SKM-1 treated with dmso at 0.1 percent for 144 hours (cell line): Measurements from ENCODE around the gene TPD52L2.
"Not testable (repeated sequence)": the region's sequence is repeated elsewhere in the genome, so short reads cannot be mapped to it uniquely, and the experiment has no call there.

ENCODE experiments used
- DNase-seq: peaks from one replicate; lab custom pipeline; 2025; ENCODE audit not compliant: unreplicated experiment; lab: John Stamatoyannopoulos, UW

TPD52L2 gene

GRCh38 chr20:63878899-63879663, 14.0 kb downstream of the TPD52L2 start:
- no peak for DNase-seq

- DNase-seq = not testable (repeated sequence)
Observed at GRCh38 chr20:63880901-63881300, 15.8 kb downstream of the TPD52L2 start.

GRCh38 chr20:63881451-63882226, 16.6 kb downstream of the TPD52L2 start:
- DNase-seq = no peak

- no peak for DNase-seq
Observed at GRCh38 chr20:63882257-63883200, 17.5 kb downstream of the TPD52L2 start.

- no peak for DNase-seq
Observed at GRCh38 chr20:63883201-63883593, 18.1 kb downstream of the TPD52L2 start.

GRCh38 chr20:63884506-63885263, 19.6 kb downstream of the TPD52L2 start:
- DNase-seq = no peak

GRCh38 chr20:63885264-63886053, 20.4 kb downstream of the TPD52L2 start:
- no peak for DNase-seq

GRCh38 chr20:63886054-63886419, 21.0 kb downstream of the TPD52L2 start:
- DNase-seq = no peak

- no peak for DNase-seq
Observed at GRCh38 chr20:63886921-63887320, 21.9 kb downstream of the TPD52L2 start.

GRCh38 chr20:63889241-63890200, 24.5 kb downstream of the TPD52L2 start:
- no peak for DNase-seq

- DNase-seq = no peak
Observed at GRCh38 chr20:63890201-63890576, 25.1 kb downstream of the TPD52L2 start.

GRCh38 chr20:63890616-63891015, 25.5 kb downstream of the TPD52L2 start:
- no peak for DNase-seq

- DNase-seq = no peak
Observed at GRCh38 chr20:63891061-63892002, 26.3 kb downstream of the TPD52L2 start.

GRCh38 chr20:63892402-63892801, 27.3 kb downstream of the TPD52L2 start:
- no peak for DNase-seq

GRCh38 chr20:63893999-63894357, 28.9 kb downstream of the TPD52L2 start:
- DNase-seq = no peak

GRCh38 chr20:63894358-63895201, 29.5 kb downstream of the TPD52L2 start, which contains the start of gene DNAJC5:
DNAJC5 (plus strand) TSS chr20:63895126; CDS start chr20:63928346, 33,220 bp downstream.
- DNase-seq = peak; percentile 83
